H9 (cell line): ENCODE data around the gene HACE1. TPM values are rescaled to one million over a fixed set of nuclear protein-coding genes. Genes with fewer than 3 reads are reported as not detected.

Experiments
- DNase-seq: peaks from one replicate; pipeline ENCODE4 v3.0.0-alpha.2; 2017
- H2AFZ ChIP-seq: one replicate; pipeline ENCODE4 v1.6.1; 2013; ENCODE audit warnings: mild to moderate bottlenecking, low read length, control low read depth, moderate library complexity
- H2AK5ac ChIP-seq: 2 replicates; pipeline ENCODE4 v1.6.1; 2013; ENCODE audit warnings: low read length, control low read depth, mixed read lengths; ENCODE audit not compliant: insufficient read length
- H2BK120ac ChIP-seq: one replicate; pipeline ENCODE4 v1.6.1; 2013; ENCODE audit warnings: low read depth, mild to moderate bottlenecking, low read length, control low read depth, inconsistent platforms; ENCODE audit not compliant: poor library complexity, severe bottlenecking
- H2BK12ac ChIP-seq: 2 replicates; pipeline ENCODE4 v1.6.1; 2013; ENCODE audit warnings: low read length, control low read depth, mixed read lengths, low read depth; ENCODE audit not compliant: insufficient read length
- H2BK15ac ChIP-seq: 2 replicates; pipeline ENCODE4 v1.6.1; 2013; ENCODE audit warnings: low read depth, low read length, control low read depth
- H2BK20ac ChIP-seq: one replicate; pipeline ENCODE4 v1.6.1; 2013; ENCODE audit warnings: low read depth, mild to moderate bottlenecking, low read length, control low read depth, inconsistent platforms; ENCODE audit not compliant: poor library complexity, severe bottlenecking
- H2BK5ac ChIP-seq: 2 replicates; pipeline ENCODE4 v1.6.1; 2013; ENCODE audit warnings: low read length, control low read depth, mixed read lengths; ENCODE audit not compliant: insufficient read length
- H3K14ac ChIP-seq: 2 replicates; pipeline ENCODE4 v1.6.1; 2013; ENCODE audit warnings: low read length, control low read depth; ENCODE audit not compliant: insufficient read depth
- H3K18ac ChIP-seq: 2 replicates; pipeline ENCODE4 v1.6.1; 2013; ENCODE audit warnings: low read depth, mild to moderate bottlenecking, mixed read lengths, low read length, control low read depth; ENCODE audit not compliant: insufficient read length
- H3K23ac ChIP-seq: 2 replicates; pipeline ENCODE4 v1.6.1; 2013; ENCODE audit warnings: low read length, control low read depth, mixed read lengths, low read depth; ENCODE audit not compliant: insufficient read length
- H3K23me2 ChIP-seq: 2 replicates; pipeline ENCODE4 v1.6.1; 2013; ENCODE audit warnings: low read depth, mild to moderate bottlenecking, mixed read lengths, low read length, control low read depth; ENCODE audit not compliant: insufficient read length, poor library complexity, severe bottlenecking
- H3K27ac ChIP-seq: 2 replicates; pipeline ENCODE4 v1.5.1; 2013; ENCODE audit warnings: low read length, control low read depth, mixed read lengths, low read depth; ENCODE audit not compliant: insufficient read length
- H3K27me3 ChIP-seq: 2 replicates; pipeline ENCODE4 v1.6.1; 2013; ENCODE audit warnings: low read length, control low read depth, inconsistent platforms; ENCODE audit not compliant: insufficient read depth
- H3K4ac ChIP-seq: 2 replicates; pipeline ENCODE4 v1.6.1; 2013; ENCODE audit warnings: low read depth, mild to moderate bottlenecking, control low read depth, inconsistent platforms, low read length, moderate library complexity
- H3K4me1 ChIP-seq: 2 replicates; pipeline ENCODE4 v1.6.1; 2013; ENCODE audit warnings: low read length, control low read depth, inconsistent platforms; ENCODE audit not compliant: insufficient read depth
- H3K4me2 ChIP-seq: 2 replicates; pipeline ENCODE4 v1.6.1; 2013; ENCODE audit warnings: low read length, control low read depth, mixed read lengths; ENCODE audit not compliant: insufficient read length, insufficient read depth
- H3K56ac ChIP-seq: 2 replicates; pipeline ENCODE4 v1.6.1; 2013; ENCODE audit warnings: low read depth, mild to moderate bottlenecking, mixed read lengths, low read length, control low read depth; ENCODE audit not compliant: insufficient read length
- H3K79me1 ChIP-seq: 2 replicates; pipeline ENCODE4 v1.6.1; 2013; ENCODE audit warnings: low read depth, mild to moderate bottlenecking, moderate library complexity, low read length, control low read depth, inconsistent platforms; ENCODE audit not compliant: insufficient read depth, poor library complexity, severe bottlenecking
- H3K79me2 ChIP-seq: 2 replicates; pipeline ENCODE4 v1.6.1; 2013; ENCODE audit warnings: low read length, control low read depth, inconsistent platforms; ENCODE audit not compliant: insufficient read depth
- H3K9ac ChIP-seq: 2 replicates; pipeline ENCODE4 v1.6.1; 2013; ENCODE audit warnings: low read length, control low read depth, mixed read lengths; ENCODE audit not compliant: insufficient read length; ENCODE audit errors: extremely low read depth
- H3K9me3 ChIP-seq: one replicate; pipeline ENCODE4 v1.6.1; 2013; ENCODE audit warnings: low read depth, low read length, inconsistent platforms; ENCODE audit not compliant: control insufficient read depth
- H3T11ph ChIP-seq: one replicate; pipeline ENCODE4 v1.6.1; 2013; ENCODE audit warnings: mild to moderate bottlenecking, low read length, control low read depth, inconsistent platforms
- H4K20me1 ChIP-seq: one replicate; pipeline ENCODE4 v1.6.1; 2013; ENCODE audit not compliant: control insufficient read depth, insufficient read length, insufficient read depth
- H4K5ac ChIP-seq: 2 replicates; pipeline ENCODE4 v1.6.1; 2013; ENCODE audit warnings: low read depth, mild to moderate bottlenecking, mixed read lengths, low read length, control low read depth; ENCODE audit not compliant: insufficient read length
- H4K8ac ChIP-seq: replicated peaks from 2 replicates; pipeline ENCODE4 v1.6.1; 2013; ENCODE audit warnings: low read length, control low read depth, mixed read lengths, low read depth; ENCODE audit not compliant: insufficient read length
- H4K91ac ChIP-seq: 2 replicates; pipeline ENCODE4 v1.6.1; 2013; ENCODE audit warnings: low read depth, mild to moderate bottlenecking, moderate library complexity, mixed read lengths, low read length, control low read depth; ENCODE audit not compliant: insufficient read length
- H3K27ac Mint-ChIP-seq, 3 experiments: 2 replicates in 2 of 3; 3 replicates in 1 of 3; pipeline ENCODE4 v1.8.0; 2020 to 2021; ENCODE audit warnings: mixed read lengths in 3 of 3, mild to moderate bottlenecking in 1 of 3, moderate library complexity in 1 of 3
- H3K27me3 Mint-ChIP-seq: 2 replicates; pipeline ENCODE4 v1.8.0; 2021; ENCODE audit warnings: low read depth, mild to moderate bottlenecking, moderate library complexity, mixed read lengths
- H3K36me3 Mint-ChIP-seq, 3 experiments: 2 replicates in 2 of 3; 3 replicates in 1 of 3; pipeline ENCODE4 v1.8.0; 2020 to 2021; ENCODE audit warnings: low read depth in 3 of 3, mixed read lengths in 3 of 3; ENCODE audit not compliant: insufficient read depth in 1 of 3
- H3K4me1 Mint-ChIP-seq, 2 experiments: 2 replicates each; pipeline ENCODE4 v1.8.0; 2020; ENCODE audit warnings: mixed read lengths in 2 of 2
- H3K4me3 Mint-ChIP-seq, 2 experiments: 2 replicates in 1 of 2; 3 replicates in 1 of 2; pipeline ENCODE4 v1.8.0; 2020 to 2021; ENCODE audit warnings: mild to moderate bottlenecking in 2 of 2, mixed read lengths in 2 of 2, moderate library complexity in 1 of 2
- H3K9me3 Mint-ChIP-seq, 2 experiments: 2 replicates in 1 of 2; 3 replicates in 1 of 2; pipeline ENCODE4 v1.8.0; 2020; ENCODE audit warnings: mild to moderate bottlenecking in 2 of 2, mixed read lengths in 2 of 2, moderate library complexity in 1 of 2
- CTCF ChIP-seq: fragments of 200-600 bp; sonication (generic); conservative IDR thresholded peaks from 3 replicates; pipeline ENCODE4 v1.8.0; 2021; ENCODE audit warnings: antibody characterized with exemption, mild to moderate bottlenecking
- WGBS: extraction: QIAGEN DNeasy Blood & Tissue Kit; methylation state at CpG from one replicate; pipeline ENCODE4 v1.1.7; 2013; ENCODE audit warnings: missing lambda C conversion rate, low lambda C conversion rate, mixed read lengths; ENCODE audit not compliant: insufficient read length; ENCODE audit errors: extremely low coverage; 5-methylcytosine and 5-hydroxymethylcytosine counted together
- total RNA-seq: library from RNA; stranded (reverse); gene quantifications from 2 replicates; pipeline ENCODE4 v1.2.1, GENCODE V29; 2021

HACE1 gene
- total RNA-seq, 1 experiment from 2014 or later, result 18.0 TPM

DNA sequence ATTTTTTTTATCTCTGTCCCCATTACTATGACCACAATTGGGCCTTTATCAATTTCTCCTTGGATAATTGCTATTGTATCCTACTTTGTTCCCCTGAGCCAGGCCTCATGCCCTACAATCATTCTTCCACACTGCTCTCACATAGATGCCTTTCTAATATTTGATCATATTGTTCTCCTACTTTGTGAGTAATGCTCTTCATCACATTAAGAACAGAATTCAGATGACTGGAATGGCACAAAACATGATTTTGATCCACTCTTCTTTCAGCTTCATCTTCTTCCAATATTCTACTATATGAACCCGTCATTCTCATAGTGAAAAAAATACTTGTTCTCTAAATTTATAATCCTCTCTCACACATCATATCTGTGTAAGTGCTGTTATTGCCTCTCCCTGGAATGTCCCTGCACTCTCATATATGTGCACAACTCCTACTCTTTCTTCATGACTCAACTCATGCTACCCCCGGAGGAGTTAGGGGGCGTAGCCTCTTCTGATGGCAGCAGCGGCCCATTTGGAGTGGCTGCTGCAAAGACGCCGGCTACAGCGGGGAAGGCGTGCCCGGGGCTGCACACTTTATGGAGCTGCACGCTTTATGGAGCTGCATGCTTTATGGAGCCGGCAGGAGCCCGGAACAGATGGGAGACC lies 25.3 kb upstream of the HACE1 start:
- no peak overlapping the region for H4K5ac ChIP-seq
- Mint-ChIP-seq H3K27ac (no peak overlapping the region), H3K36me3 (peaks cover 6 to 7% (median 7%) of the 10 kb centered on the region in 3 experiments; a peak in 6 of 7 replicates), H3K27me3 (peaks cover 3% of the 10 kb centered on the region), H3K9me3 (peaks cover 12 to 15% of the 10 kb centered on the region in 2 experiments), H3K4me1 (no peaks in the 10 kb centered on the region), H3K4me3 (no peak overlapping the region)
- no peak overlapping the region for H3K27ac ChIP-seq
- H3K23ac ChIP-seq, result no peak overlapping the region
- WGBS, result no CpG with 5 or more reads among the region's 12 CpGs
- no peak overlapping the region for H2BK5ac ChIP-seq
- no peak overlapping the region for H4K8ac ChIP-seq
- H3K4me1 ChIP-seq, result no peaks in the 10 kb centered on the region
- no peak overlapping the region for H2BK20ac ChIP-seq
- no peak overlapping the region for H3K4ac ChIP-seq
- H3T11ph ChIP-seq, result no peak overlapping the region
- H3K18ac ChIP-seq, result no peak overlapping the region
- no peaks in the 10 kb centered on the region for H3K79me2 ChIP-seq
- H4K20me1 ChIP-seq, result no peaks in the 10 kb centered on the region
- no peaks in the 10 kb centered on the region for H3K23me2 ChIP-seq
- H2BK12ac ChIP-seq, result no peak overlapping the region
- H3K14ac ChIP-seq, result no peak overlapping the region
- no peak for DNase-seq
- H4K91ac ChIP-seq, result no peak overlapping the region
- no peak overlapping the region for H2BK15ac ChIP-seq
- no peaks in the 10 kb centered on the region for H3K9me3 ChIP-seq
- no peak overlapping the region for H2AK5ac ChIP-seq
- no peaks in the 10 kb centered on the region for H3K79me1 ChIP-seq
- H3K56ac ChIP-seq, result no peak overlapping the region
- no peaks in the 10 kb centered on the region for H3K27me3 ChIP-seq
- no peak overlapping the region for H3K9ac ChIP-seq
- no peak overlapping the region for H3K4me2 ChIP-seq
- no peak for TF ChIP-seq CTCF
- H2BK120ac ChIP-seq, result no peak overlapping the region
- no peak overlapping the region for H2AFZ ChIP-seq
